Hepatocyte (in vitro differentiated cells): ENCODE measurements around the gene HTR1D.

ENCODE experiments used
- CTCF ChIP-seq: fragments of 200-600 bp; sonication (generic); IDR thresholded peaks from 2 replicates; pipeline ENCODE4 v1.5.1; 2016; ENCODE audit warnings: antibody characterized with exemption, mild to moderate bottlenecking; ENCODE audit not compliant: poor library complexity
- EZH2 ChIP-seq: fragments of 200-600 bp; sonication (generic); IDR thresholded peaks from 2 replicates; pipeline ENCODE4 v1.6.1; 2016; ENCODE audit warnings: antibody characterized with exemption, mild to moderate bottlenecking, borderline replicate concordance
- EZH2phosphoT487 ChIP-seq: fragments of 200-600 bp; sonication (generic); IDR thresholded peaks from one replicate; pipeline ENCODE4 v1.6.1; 2018; ENCODE audit warnings: antibody characterized with exemption, mild to moderate bottlenecking, low read depth, moderate library complexity; ENCODE audit not compliant: unreplicated experiment, severe bottlenecking

GRCh38 chr1:23239638-23240295, 22.5 kb upstream of the HTR1D start:
- no peak for TF ChIP-seq CTCF
- no peak for TF ChIP-seq EZH2phosphoT487
- no peak for TF ChIP-seq EZH2
